Loucy (cell line): ENCODE measurements around the gene PGAM5.

ENCODE experiments used
- CTCF ChIP-seq: fragments of 200-600 bp; sonication (generic); conservative IDR thresholded peaks from 2 replicates; pipeline ENCODE4 v1.5.1; 2014; ENCODE audit warnings: mild to moderate bottlenecking, antibody characterized with exemption, low read length
- EZH2phosphoT487 ChIP-seq: fragments of 200-600 bp; IDR thresholded peaks from 2 replicates; pipeline ENCODE4 v1.6.1; 2018; ENCODE audit warnings: antibody characterized with exemption, mild to moderate bottlenecking, moderate library complexity, borderline replicate concordance

- no peak for TF ChIP-seq CTCF
- TF ChIP-seq EZH2phosphoT487 = no peak
Measured at GRCh38 chr12:132731574-132731973, 20.9 kb downstream of the PGAM5 start.
